ENCODE results near the gene PSMA7.
"Not testable (repeated sequence)": the region's sequence is repeated elsewhere in the genome, so short reads cannot be mapped to it uniquely, and the experiment has no call there.

Gene PSMA7

DNA sequence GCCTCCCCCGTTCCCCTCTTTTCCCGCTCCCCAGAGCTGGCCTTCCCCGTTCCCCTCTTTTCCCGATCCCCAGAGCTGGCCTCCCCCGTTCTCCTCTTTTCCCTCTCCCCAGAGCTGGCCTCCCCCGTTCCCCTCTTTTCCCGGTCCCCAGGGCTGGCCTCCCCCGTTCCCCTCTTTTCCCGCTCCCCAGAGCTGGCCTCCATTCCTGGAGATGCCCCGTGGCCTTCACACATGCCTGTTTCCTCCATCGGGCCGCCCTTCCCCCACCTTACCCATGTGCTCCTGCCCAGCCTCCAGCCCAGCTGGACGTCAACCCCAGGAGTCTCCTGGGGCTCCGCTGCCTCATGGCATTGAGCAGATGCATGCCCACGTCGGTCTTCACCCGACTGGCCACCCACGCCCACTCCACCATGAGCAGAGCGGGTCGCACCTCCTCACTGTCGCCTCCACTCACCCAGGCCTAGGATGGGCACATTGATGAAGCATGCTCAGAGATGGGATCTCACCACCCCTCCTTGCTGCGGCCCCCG is 8.7 kb upstream of the PSMA7 start:
- DNase-seq = no peak

DNA sequence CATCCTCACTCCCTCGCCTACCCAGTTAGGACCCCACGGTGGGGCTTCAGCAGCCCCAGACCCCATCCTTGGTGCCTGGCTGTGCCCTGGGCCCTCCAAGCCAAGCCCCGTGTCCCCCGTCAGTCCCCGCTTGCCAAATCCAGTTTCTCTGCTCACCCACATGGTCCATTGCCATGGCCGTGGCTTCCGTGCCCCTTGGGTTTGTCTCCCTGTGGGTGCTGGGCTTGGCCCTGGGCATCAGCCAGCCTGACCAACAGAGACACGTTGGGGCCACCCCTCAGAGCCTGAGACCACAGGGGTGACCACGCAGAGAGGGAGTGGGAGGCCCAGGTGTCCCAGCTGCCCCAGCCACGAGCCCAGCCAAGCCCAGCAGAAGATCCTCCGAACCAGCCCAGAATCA is 8.0 kb upstream of the PSMA7 start:
- DNase-seq = no peak

- no peak for DNase-seq
These were observed 7.0 kb upstream of the PSMA7 start for GRCh38 chr20:62150310-62150575.

DNA sequence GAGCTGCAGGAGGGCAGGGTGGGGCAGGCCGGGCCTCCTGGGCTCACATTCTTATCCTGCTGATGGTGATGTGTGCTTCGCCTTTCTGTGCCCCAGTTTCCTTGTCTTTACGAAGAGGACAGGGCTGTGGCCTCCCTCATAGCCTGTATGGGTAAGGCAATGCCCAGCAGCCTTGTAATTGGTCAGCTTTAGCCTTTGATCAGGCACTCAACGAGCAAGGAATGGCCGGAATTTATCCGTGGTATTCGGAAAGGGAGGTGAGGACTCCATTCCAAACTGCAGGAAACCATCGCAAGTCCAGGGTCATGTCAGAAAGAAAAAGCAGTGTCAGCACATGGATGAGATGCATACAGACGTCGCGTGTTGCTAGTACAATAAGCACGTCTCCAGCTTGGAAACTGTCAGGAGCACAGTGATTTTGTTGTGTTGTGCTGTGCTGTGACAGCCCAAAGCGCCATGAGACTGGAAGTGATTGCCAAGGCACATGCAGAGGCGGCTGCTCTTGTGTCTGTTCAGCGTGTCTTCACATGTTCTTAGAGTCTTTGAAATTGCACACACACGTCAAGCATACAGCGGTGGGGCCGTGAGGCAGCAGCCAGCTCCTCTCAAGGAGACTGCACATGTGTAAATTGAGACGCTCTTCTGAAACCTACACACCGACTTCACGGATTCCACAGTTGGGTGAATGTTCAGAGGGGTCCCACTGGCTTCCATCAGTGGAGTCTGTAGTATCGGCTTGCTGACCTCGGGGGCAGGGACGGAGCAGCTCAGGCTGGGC is 6.5 kb upstream of the PSMA7 start:
- DNase-seq = no peak

DNA sequence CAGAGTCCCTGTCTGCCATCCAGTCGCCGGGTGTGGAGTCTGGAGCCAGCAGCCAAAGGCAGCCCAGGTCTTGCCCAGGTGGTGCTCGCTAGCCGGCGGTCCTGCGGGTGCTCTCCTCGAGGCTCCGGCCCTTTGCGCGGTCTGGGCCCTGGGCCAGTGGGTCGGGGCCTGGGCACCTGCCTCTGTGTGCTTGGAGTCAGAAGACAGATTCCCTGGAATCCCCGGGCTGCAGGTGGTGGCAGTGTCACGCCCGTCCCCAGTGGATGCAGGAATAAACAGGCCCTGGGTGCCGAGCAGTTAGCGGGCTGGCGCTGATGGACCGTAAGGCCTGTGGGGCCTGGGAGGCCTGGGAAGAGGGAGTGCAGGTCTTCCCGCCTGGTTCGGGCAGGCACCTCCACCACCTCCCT is 5.7 kb upstream of the PSMA7 start:
- DNase-seq = no peak

- not testable (repeated sequence) for DNase-seq
These were observed 5.2 kb upstream of the PSMA7 start for GRCh38 chr20:62148383-62148782.

- no peak for DNase-seq
These were observed 4.3 kb upstream of the PSMA7 start for GRCh38 chr20:62147528-62147927.

GRCh38 chr20:62147125-62147524 is 3.9 kb upstream of the PSMA7 start:
- DNase-seq = no peak

DNA sequence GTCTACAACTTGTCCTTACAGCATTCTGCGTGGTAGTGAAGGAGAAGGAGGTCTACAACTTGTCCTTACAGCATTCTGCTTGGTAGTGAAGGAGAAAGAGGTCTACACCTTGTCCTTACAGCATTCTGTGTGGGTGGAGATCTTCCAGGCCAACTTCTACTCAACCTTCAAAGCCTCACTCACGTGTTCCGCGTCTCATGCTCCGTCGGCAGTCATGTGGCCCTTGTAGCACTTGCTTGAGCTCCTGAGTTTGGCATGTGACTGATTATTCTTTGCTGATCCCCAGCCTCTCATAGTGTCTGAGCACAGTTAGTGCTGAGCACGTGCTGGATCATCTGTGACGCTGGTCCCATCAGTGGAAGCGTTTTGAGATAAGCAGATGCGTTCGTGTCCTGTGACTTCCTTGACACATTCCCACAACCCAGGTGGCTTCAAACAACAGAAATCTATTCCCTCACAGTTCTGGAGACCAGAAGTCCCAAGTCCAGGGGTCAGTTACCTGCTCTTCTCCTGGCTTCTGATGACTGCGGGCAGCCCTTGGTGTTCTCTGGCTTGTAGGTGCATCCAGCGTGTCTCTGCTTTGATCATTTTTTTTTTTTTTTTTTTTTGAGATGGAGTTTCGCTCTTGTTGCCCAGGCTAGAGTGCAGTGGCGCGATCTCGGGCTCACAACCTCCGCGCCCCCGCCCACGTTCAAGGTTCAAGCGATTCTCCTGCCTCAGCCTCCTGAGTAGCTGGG is 3.0 kb upstream of the PSMA7 start:
- DNase-seq = no peak

- DNase-seq = no peak
These were observed 2.5 kb upstream of the PSMA7 start for GRCh38 chr20:62145688-62146018.

DNA sequence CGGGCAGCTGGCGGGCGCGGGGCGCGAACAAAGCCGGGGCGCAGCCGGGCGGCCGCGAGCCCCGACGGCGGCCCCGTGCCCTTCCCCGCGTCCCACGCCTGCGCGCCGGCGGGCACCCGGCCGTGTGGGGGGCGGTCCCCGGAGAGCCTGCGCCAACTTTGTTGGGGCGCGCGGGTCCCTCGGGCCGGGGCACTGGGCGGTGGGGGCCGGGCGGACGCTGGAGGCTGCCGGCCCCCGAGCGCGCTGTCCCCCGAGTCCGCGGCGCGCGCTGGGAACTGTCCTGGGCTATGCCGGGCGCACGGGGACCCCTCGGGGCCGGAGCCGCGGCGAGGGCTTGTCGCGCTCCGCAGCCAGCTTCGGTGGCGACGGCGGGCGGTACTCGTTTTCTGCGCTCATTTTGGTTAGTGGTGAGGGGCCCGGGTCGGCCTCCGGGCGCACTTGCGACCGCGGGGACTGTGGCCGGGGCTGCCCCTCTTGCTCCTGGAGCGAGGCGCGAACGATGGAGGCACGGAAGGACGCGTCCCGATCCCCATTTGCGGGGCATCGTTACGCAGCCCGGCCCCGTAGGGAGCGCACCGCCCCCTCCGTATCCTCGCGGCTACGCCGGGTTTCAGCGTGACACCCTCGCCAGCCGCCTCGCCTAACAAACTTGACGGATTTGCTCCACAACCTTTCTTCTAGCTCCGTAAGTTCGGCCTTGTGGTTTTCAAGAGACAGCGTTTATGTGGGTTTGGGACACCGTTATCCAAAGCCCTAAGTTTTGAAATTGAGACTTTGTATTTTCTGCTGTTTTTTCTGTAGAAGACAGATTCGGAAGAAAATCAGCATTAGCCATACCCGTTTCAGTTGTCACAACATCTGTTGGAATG is 997 bp upstream of the PSMA7 start:
- DNase-seq = peak; percentile 68

- no peak for DNase-seq
These were observed 728 bp downstream of the PSMA7 start for GRCh38 chr20:62142252-62143080.

- DNase-seq = no peak
These were observed 1.6 kb downstream of the PSMA7 start for GRCh38 chr20:62141397-62142251.

DNA sequence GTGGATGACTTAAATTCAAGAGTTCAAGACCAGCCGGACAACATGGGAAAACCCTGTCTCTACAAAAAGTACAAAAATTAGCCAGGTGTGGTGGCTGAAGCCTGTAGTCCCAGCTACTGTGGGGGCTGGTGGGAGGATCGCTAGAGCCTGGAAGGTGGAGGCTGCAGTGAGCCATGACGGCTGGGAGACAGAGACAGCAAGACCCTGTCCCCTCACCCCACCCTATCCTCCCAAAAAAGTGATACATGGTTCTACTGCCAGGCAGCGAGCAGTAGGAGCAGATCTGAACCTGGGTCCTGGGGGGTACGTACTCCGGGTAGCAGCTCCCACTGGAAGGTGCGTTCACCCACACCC is 2.2 kb downstream of the PSMA7 start:
- no peak for DNase-seq

- DNase-seq = no peak
These were observed 3.6 kb downstream of the PSMA7 start for GRCh38 chr20:62139636-62140035.

DNA sequence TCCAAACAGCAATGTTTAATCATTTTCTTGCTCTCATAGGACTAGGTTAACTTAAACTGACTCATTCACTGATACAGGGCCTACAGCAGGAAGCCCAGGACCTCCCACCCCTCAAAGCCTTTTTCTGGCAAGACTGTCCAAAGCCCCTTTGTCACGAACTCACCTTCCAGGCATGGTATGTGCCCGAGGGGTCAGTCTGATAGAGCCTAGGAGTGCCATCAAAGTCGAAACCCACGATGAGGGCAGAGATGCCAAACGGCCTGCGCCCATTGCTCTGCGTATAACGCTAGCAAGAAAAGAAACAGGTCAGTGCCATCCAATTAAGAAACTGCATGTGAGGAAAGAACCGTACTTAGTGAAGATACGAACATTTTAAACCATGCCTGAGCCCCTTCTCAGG is 4.3 kb downstream of the PSMA7 start:
- no peak for DNase-seq

GRCh38 chr20:62138204-62138543 is 5.0 kb downstream of the PSMA7 start:
- DNase-seq = no peak

DNA sequence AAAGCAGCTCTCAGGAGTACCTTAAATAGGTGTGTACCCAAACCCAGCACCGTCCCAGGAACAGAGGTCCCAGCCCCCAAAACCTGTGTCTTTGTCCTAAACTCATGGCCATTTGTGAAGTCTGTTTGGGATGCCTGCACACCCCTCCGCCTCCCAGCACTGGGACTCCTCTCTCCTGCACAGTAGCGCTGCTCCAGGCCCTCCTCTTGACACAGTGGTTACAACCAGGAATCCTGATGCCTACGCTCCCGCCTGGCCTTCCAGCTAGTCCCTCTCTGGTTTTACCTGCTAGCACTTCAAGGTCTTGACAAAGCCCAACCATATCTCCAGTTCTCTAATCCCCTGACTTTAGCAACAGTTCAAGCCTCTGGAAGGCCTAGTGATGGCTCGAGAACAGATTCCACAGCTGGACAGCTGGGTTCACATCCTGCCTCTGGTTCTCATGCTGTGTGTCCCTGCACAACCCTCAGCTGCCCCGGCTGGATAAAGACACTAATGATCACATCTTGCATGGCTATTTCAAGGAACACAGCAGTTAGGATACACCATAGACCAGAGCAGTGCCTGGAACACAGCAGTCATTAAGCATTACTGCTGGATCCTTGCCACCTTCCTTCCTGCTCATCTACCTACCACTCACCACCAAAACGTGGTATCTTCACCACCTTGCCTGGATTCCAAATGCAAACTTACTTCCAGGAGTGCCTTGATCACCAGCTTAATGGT is 5.6 kb downstream of the PSMA7 start:
- no peak for DNase-seq

DNA sequence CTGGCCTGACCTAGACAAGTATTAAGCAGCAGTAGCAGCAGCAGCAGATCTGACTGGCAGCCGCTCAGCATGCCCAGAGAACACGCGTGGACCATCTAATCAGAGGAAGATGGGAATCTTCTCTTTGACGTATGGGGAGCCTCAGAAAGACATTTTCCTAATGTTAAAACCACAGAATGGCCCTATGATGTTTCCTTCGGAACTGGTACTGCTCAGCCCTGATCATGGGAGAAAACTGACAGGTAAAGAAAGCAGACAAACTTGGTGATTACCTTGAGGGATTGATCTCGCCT is 6.2 kb downstream of the PSMA7 start:
- DNase-seq = no peak

GRCh38 chr20:62136283-62137091 is 6.7 kb downstream of the PSMA7 start:
- DNase-seq = peak; percentile 79
